HG02571 (cell line): Measurements from ENCODE around the gene OR4D6.
"Not testable (repeated sequence)": the region's sequence is repeated elsewhere in the genome, so short reads cannot be mapped to it uniquely, and the experiment has no call there.

ENCODE experiments used
- ATAC-seq: cut with Tn5 transposase; IDR thresholded peaks from one replicate; pipeline ENCODE4 v1.9.1; 2021; ENCODE audit warnings: mild to moderate bottlenecking, moderate library complexity; ENCODE audit not compliant: unreplicated experiment

Gene OR4D6

DNA sequence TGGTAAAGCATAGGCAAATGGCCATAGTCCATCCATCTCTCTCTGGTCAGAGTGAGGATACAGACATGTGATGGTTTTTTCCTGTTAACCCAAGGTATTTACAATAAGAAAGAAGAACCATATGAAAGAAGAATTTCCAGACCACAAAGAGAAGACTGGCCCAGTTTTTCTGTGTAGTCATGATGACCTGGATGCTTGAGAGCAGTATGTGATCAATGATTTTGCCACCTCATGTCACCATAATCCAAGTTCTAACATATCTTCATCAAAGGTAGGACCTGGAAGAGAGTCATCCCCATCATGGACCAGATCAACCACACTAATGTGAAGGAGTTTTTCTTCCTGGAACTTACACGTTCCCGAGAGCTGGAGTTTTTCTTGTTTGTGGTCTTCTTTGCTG lies at the start of gene OR4D6:
Gene OR4D6 (plus strand): TSS at position 301 of the 400 bp plus-strand sequence. CDS start 0 bp downstream, at position 301.
- no peak for ATAC-seq

DNA sequence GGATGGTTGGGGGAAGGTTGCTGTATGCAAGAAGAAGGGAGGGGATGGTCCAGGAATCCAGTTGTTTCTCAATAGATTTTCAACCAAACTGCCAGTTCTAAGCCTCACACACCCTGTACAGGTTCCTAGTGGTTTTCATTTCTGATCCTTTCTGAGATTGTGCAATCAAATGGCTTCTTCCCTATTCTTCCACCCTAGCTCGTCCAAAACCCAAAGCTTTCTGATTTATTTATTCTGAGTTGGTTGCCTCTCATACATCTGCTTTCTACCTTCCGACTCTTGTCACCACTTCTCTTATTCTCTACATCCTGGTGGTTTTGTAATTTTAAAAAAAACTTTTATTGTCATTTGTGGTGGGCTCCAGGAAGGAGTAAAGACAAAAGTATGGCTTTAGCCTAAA lies 43.1 kb upstream of the OR4D6 start:
- ATAC-seq: no peak

DNA sequence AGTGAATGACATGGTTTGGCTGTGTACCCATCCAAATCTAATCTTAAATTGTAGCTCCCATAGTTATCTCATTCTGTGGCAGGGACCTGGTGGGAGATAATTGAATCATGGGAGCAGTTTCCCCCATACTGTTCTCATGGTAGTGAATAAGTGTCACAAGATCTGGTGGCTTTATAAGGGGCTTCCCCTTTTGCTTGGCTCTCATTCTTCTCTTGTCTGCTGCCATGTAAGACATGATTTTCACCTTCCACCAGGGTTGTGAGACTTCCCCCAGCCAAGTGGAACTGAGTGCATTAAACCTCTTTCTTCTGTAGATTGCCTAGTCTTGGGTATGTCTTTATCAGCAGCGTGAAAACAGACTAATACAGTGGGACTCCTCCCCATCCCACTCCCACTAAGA lies 41.6 kb upstream of the OR4D6 start:
- ATAC-seq: no peak

DNA sequence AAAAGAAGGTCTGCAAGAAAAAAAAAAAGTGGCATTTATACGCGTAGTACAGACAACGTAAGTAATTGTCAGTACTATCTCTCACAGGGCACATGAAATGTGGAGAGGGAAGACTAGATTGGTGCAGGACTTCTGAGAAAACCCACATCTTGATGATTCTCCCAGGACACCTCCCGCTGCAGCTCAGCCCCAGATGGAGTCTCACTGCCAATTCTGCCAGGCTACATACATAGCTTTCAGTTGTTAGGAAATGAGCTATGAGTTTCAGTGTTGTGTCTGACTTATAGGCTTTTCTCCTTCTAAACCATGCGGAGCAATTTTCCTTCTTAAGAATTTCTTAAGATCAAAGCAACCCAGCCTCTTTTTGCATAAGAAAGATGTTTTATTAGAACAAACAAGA lies 40.1 kb upstream of the OR4D6 start:
- no peak for ATAC-seq

DNA sequence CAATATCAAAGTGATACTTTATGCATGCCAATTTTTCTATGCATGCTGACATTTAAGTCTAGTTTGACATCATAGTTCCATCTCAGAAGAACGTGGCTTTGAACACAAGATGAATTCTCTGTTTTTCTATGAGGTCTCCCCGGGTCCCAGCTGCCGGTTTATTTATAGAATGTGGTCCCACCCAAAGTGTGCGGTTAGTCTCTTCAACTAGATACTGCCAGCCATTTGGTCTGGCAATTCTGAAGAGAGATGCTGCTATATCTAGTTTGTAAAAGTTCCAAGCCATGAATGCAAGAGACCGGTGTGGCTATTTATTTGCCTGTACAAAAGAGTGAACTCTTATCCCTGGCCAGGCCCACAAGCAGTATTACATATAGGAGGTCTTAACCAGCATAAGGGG lies 39.7 kb upstream of the OR4D6 start:
- no peak for ATAC-seq

DNA sequence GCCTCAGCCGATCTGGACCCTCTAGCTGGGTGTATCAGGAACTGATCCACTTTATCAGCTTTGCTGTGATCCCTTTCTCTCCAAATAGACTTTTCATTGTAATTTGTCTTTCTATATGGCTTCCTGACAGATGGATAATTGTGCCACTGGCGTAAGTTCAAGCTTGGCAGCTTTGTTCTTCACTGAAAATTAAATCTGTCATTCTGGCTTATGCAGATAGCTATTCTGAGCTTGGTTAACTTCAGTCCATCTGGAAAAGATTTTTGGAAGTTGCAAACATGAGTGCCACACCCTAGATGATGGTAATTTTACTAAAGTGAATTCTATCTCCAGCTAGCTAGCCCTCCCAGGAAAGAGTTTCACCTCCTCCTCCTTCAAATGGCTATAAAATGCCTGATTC lies 38.6 kb upstream of the OR4D6 start:
- no peak for ATAC-seq

DNA sequence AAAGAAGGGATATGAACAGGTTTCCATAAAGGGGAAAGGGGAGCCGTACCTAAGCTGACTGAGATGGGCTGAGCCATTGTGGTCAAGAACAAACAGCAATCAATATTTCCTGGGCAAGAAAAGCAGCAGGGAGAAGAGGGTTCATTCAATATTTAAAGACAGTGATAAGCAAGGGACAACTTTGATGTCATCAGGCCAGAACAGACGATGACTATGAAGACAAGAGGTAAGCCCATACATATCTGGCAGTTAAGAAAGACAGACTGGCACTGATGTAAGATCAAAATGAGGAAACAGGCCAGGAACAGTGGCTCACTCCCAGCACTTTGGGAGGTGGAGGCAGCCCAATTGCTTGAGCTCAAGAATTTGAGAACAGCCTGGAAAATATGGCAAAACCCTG lies 32.9 kb upstream of the OR4D6 start:
- ATAC-seq: no peak

DNA sequence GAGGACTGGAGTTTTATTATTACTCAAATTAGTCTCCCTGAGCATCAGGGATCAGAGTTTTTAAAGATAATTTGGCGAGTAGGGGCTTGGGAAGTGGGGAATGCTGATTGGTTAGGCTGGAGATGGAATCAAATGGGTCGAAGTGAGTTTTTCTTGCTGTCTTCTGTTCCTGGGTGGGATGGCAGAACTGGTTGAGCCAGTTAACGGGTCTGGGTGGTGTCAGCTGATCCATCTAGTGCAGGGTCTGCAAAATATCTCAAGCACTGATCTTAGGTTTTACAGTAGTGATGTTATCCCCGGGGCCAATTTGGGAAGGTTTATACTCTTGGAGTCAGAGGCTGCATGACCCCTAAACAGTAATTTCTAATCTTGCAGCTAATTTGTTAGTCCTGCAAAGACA lies 31.6 kb upstream of the OR4D6 start:
- no peak for ATAC-seq

DNA sequence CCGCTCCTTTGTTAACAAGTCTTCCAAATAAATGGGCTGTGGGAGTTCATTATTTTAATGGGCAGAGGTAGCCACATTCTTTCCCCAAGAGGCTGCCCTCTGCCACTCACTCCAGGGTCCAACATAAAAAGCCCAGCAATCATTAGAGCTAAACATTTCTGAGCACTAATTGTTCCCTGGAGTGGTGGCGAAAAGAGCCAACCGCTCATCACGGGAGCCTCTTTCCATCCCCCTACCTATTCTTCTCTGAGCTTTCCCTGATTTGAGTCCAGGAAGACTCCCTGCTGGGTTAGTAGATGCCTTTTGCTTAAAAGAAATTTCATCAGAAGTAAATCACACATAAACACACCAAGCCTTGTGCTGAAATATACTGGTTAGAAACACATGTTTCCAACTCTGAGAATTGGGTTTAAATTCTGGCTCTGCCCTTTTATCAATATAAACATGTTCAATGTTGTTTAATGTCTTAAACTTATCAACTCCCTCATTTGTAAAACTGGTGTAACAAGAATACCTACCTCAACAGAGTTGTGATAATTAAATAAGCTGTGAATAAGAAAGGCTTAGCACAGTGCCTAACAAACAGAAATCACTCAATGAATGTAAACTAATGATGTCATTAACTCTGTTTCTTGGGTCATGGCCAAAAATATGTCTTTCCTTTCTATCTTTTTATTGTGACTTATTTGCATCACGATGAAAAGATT lies 30.2 kb upstream of the OR4D6 start, which contains the start of gene OR5A2:
Gene OR5A2 (minus strand): TSS at position 53 of the 707 bp plus-strand sequence. CDS start 3,460 bp downstream, outside the sequence.
- ATAC-seq: no peak

DNA sequence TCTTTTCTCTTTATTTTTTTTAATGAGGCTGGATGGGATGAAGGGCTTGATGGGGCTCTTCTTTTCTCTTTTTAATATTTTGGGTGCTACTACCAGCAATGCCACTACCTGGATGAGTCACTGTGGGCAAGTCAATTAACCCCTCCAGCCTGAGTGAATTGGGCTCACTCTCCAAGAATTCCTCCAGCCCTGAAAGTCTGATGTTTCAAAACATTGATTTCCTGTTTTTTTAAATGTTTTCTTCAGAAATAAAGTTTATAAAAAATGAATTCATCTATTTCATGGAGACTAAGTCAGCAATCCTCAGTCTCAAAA lies 29.7 kb upstream of the OR4D6 start:
- no peak for ATAC-seq

DNA sequence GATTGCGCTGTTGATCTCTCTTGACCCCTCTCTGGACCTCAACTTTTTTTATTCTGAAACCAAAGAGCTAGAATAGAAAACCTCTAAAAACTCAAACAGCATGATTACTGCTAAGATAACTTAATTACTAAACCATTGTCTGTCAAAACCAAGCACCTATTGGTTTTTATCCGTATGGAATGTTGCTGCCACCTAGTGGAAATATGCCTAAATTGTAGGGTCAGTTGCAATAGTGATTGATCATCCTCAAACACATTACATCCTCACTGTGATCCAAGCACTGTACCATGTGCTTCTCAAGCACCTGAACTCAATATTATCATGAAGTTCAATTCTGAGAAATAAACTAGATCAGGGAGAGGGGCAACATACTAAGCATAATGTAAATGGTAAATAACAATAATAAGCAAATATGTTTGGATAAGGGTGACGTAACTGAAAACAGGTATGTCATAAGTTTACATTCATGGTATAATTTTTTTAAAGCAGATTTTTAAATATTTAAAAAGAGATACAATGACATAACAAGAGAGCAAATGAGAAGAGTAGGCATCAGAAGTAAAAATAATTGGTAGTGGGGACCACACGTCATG lies 26.7 kb upstream of the OR4D6 start:
- ATAC-seq: no peak

DNA sequence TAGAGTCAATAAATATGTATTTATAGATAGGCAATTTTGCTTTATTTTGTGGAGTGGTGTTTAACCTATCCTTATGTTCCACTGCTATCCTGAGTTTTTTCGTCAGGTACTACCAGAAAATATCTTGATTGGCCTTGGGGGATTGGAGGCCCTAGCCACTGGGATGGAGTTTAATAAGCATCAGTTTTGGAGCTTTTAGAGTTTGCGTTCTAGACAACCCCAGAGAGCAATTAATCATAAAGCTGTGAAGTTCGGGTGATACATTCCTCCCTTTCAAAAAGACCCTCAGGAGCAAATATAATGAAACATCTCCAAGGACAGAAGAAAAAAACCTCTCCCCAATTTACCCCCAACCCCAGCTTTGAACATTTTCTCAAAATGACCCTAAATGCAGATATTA lies 20.6 kb upstream of the OR4D6 start, which contains the start of gene OR5A1:
Gene OR5A1 (plus strand): TSS at position 301 of the 400 bp plus-strand sequence. CDS start 6,700 bp downstream, outside the sequence.
- no peak for ATAC-seq

DNA sequence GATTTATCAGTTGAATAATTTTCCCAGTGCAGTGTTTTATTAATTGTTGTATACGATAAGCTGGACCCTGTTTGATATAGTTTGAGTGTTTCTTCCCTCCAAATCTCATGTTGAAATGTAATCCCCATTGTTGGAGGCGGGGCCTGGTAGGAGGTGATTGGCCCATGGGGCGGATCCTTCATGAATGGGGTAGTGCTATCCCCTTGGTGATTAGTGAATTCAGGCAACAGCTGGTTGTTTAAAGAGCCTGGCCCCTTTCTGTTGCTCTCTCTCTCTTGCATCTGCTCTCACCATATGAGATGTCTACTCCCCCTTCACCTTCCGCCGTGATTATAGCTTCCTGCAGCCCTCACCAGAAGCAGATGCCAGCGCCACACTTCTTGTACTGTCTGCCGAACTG lies 19.0 kb upstream of the OR4D6 start:
- no peak for ATAC-seq

DNA sequence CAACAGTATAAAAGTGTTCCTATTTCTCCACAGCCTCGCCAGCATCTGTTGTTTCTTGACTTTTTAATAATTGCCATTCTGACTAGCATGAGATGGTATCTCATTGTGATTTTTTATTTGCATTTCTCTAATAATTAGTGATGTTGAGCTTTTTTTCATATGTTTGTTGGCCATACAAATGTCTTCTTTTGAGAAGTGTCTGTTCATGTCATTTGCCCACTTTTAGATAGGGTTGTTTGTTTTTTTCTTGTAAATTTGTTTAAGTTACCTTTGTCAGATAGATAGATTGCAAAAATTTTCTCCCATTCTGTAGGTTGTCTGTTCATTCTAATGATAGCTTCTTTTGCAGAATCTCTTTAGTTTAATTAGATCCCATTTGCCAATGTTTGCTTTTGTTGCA lies 11.1 kb upstream of the OR4D6 start:
- not testable (repeated sequence) for ATAC-seq

DNA sequence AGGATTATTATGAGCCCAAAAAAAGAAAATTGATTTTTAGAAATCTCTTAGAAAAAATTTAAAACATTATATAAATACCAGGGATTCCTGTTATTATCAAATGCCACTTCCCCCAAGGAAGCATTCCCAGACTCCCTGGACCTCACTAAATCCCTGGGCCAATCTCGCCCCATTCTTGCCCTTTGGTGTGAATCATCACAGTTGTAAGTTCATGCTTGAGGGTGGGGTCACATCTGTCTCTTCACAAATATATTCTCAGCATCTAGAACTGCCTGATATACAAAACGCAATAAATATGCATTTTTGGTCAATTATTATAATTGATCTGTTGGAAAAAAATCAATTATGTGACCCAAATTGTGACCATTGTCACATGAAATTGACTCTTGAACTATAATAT lies 8.3 kb upstream of the OR4D6 start:
- ATAC-seq: no peak

DNA sequence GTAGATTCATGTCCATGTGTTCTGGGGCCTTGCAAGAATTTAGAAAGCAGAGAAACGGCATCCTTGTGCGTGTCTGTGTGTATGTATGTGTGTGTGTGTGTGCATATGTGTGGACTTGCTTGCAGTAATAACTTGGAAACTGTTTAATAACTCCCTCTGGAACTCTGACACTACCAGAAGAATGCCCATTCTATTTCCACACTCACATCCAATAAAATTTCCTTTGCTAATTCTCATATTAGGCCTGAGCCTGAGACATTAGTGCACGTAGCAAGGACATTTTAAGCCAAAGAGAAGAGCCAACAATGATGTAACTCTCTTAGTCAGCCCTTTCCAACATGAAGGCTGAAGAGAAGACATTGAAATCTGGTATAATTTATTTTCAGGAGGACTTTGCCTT lies 3.2 kb downstream of the OR4D6 start:
- no peak for ATAC-seq

DNA sequence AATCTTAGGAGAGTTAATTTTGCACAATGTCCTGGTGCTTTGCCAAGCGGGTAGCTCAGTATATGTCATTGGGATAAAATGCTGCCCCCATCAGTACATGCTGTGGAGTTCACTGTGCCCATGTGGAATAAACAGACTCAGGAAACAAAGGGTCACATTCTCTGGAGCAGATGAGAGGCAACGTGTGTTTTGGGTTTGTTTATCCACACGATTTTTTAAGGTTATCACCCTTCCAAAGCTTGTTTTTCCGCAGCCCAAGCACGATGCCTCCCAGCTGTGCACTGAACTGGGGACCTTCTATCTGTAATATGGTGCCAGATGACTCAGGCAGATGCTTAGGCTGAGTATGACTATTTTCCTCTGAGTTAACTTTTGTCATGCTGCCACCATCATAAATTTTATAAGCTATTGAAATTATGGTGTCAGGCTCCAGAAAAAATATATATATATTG lies 6.5 kb downstream of the OR4D6 start:
- no peak for ATAC-seq

DNA sequence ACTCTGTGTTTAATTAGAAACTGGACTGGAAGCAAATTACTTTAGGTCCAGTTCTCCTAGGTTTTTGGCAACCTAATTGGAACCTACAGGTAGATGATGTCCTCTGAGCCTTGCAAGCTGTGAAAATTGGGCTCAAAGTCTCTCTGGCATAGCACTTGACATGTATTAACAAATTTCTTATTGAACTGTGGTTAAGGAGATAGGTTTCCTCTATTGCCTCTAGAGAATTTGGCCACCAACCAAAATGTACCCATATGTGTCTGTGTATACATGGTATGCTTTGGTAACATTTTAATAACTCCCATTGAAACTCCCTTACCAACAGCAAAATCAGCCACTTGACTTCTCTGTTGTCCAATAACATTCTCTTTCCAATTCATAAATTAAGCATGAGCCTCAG lies 16.3 kb downstream of the OR4D6 start, which contains the start of gene OR4D10:
Gene OR4D10 (plus strand): TSS at position 301 of the 400 bp plus-strand sequence. CDS start 4,115 bp downstream, outside the sequence.
- no peak for ATAC-seq

DNA sequence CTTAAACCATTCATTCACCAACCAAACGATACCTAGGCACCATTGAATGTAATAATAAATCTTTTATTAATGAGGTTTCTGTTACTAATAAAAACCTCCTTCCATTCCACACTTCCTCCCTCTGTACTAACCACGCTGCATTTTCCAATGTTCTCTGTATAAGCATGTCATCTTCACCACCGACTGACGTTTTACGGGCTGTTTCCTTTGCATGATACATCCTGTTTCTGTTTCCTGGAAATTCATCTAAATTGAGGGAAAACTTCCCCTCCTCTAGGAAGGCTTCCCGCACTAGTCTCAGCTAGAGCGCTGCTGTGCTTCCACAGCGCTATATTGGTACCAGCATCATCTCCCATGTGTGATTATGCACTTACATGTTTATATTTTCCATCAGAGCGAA lies 18.4 kb downstream of the OR4D6 start:
- ATAC-seq: no peak

DNA sequence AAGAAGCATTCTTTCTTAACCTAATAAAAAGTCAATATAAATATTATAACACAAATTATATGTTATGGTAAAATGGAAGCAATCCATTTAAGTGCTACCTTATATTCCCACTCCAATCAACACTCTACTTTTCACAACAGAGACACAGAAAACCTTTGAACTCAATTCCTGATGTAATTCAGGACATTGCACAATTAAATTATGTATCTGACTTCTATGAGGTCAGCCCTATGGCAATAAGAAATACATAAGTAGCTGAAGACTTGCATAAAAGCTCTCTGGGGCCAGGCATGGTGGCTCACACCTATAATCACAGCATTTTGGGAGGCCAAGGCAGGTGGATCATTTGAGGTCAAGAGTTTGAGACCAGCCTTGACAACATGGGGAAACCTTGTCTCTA lies 23.1 kb downstream of the OR4D6 start:
- no peak for ATAC-seq

DNA sequence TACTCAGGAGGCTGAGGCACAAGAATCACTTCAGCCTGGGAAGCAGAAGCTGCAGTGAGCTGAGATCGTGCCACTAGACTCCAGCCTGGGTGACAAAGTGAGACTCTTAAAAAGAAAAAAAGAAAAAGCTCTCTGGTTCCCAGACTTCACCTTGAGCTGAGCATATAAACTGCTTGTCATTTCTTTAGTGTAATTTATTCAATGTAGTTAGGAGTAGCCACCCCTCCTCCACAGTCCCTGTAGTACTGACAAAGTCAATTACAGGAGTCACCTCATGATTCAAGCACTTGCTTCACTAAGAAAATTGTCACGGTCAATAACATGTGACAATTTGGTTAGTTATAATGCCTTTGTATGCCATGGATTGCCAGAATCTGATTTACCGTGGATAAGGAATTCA lies 23.6 kb downstream of the OR4D6 start:
- ATAC-seq: no peak

DNA sequence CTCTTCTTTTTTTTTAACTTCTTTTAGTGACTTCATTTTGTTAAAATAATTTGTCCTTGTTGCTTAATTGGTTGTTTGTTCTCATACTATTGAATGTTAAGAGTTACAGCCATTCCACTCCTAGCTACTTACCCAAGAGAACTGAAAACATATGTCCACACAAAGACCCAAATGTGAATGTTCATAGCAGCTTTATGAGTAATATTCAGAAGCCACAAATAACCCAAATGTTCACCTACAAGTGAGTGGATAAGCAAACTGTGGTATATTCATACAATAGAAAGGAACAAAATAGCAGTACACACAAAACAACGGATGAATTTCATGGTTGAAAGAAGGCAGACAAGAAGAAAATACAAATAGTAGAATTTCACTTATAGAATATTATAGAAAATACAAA lies 45.2 kb downstream of the OR4D6 start:
- ATAC-seq: no peak

DNA sequence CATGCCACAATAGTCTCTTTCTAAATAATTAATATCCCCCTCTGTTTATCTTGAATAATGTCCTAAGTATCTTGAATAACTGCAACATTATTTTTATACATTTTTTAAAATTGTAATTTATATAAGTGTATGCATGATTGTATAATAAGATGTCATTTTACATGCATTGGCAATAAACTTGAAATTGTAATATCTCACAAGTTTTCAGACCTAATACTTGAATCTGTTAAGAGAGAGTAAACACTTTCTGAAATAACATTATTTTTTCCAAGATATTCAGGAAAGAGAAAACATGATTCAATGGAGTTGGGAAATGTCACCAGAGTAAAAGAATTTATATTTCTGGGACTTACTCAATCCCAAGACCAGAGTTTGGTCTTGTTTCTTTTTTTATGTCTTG lies 46.5 kb downstream of the OR4D6 start, which contains the start of gene OR4D11:
Gene OR4D11 (plus strand): TSS at position 301 of the 400 bp plus-strand sequence. CDS start 0 bp downstream, at position 301.
- no peak for ATAC-seq
